GM18907 (cell line): Measurements from ENCODE around the gene BRAF.
"Not testable (repeated sequence)": the region's sequence is repeated elsewhere in the genome, so short reads cannot be mapped to it uniquely, and the experiment has no call there.

ENCODE experiments used
- ATAC-seq: cut with Tn5 transposase; IDR thresholded peaks from one replicate; pipeline ENCODE4 v1.9.1; 2021; ENCODE audit warnings: mild to moderate bottlenecking, moderate library complexity; ENCODE audit not compliant: unreplicated experiment

BRAF gene

GRCh38 chr7:140719721-140720120 is 205.0 kb downstream of the BRAF start:
- no peak for ATAC-seq

GRCh38 chr7:140714331-140715040 is 210.2 kb downstream of the BRAF start:
- ATAC-seq = no peak

GRCh38 chr7:140712392-140712791 is 212.3 kb downstream of the BRAF start:
- ATAC-seq = not testable (repeated sequence)

- not testable (repeated sequence) for ATAC-seq
These were observed 216.0 kb downstream of the BRAF start for GRCh38 chr7:140708764-140709163.

- ATAC-seq = no peak
These were observed 217.6 kb downstream of the BRAF start for GRCh38 chr7:140707132-140707531.

GRCh38 chr7:140704205-140704604 is 220.5 kb downstream of the BRAF start:
- ATAC-seq = no peak

- ATAC-seq = no peak
These were observed 222.0 kb downstream of the BRAF start for GRCh38 chr7:140702774-140703173.

- ATAC-seq = no peak
These were observed 226.3 kb downstream of the BRAF start for GRCh38 chr7:140698477-140698876.

GRCh38 chr7:140697447-140698143 is 227.1 kb downstream of the BRAF start:
- ATAC-seq = no peak

- peak; percentile 93 for ATAC-seq
These were observed 227.9 kb downstream of the BRAF start, which contains the start of gene NDUFB2 for GRCh38 chr7:140696680-140697446. Gene NDUFB2, plus strand, starts transcription at chr7:140696708. Its CDS starts 37 bp downstream, at chr7:140696745.

- no peak for ATAC-seq
These were observed 228.6 kb downstream of the BRAF start for GRCh38 chr7:140696024-140696679.

- ATAC-seq = no peak
These were observed 229.3 kb downstream of the BRAF start for GRCh38 chr7:140695381-140695780.

GRCh38 chr7:140694592-140694991 is 230.1 kb downstream of the BRAF start:
- no peak for ATAC-seq

- not testable (repeated sequence) for ATAC-seq
These were observed 230.9 kb downstream of the BRAF start for GRCh38 chr7:140693849-140694248.

- no peak for ATAC-seq
These were observed 233.2 kb downstream of the BRAF start for GRCh38 chr7:140691376-140692045.

- ATAC-seq = no peak
These were observed 235.3 kb downstream of the BRAF start for GRCh38 chr7:140689199-140690152.

GRCh38 chr7:140688341-140688740 is 236.4 kb downstream of the BRAF start:
- ATAC-seq = no peak

GRCh38 chr7:140686921-140687320 is 237.8 kb downstream of the BRAF start:
- no peak for ATAC-seq

- no peak for ATAC-seq
These were observed 239.2 kb downstream of the BRAF start for GRCh38 chr7:140685407-140686087.
